Measurements from ENCODE around the gene PHOX2A.

Gene PHOX2A

GRCh38 chr11:72229925-72230763 lies 13.8 kb downstream of the PHOX2A start:
- DNase-seq (ENCODE audit: insufficient read length, low spot score) (no peak), FAIRE-seq (no peak)
- TF ChIP-seq CTCF (IDR thresholded peaks at IDR 0.05; ENCODE audit: insufficient read depth, missing control alignments), result no peak

- DNase-seq (ENCODE audit: insufficient read length, low spot score) (no peak), FAIRE-seq (no peak)
- TF ChIP-seq CTCF (IDR thresholded peaks at IDR 0.05; ENCODE audit: insufficient read depth, missing control alignments), result no peak
Measured at GRCh38 chr11:72229336-72229924, 14.5 kb downstream of the PHOX2A start.

- FAIRE-seq (no peak), DNase-seq (ENCODE audit: insufficient read length, low spot score) (no peak)
- TF ChIP-seq CTCF (IDR thresholded peaks at IDR 0.05; ENCODE audit: insufficient read depth, missing control alignments), result no peak
Measured at GRCh38 chr11:72228844-72229231, 15.1 kb downstream of the PHOX2A start.

- no peak for DNase-seq (ENCODE audit: insufficient read length, low spot score)
- TF ChIP-seq CTCF (IDR thresholded peaks at IDR 0.05; ENCODE audit: insufficient read depth, missing control alignments), result no peak
- FAIRE-seq, result no peak
Measured at GRCh38 chr11:72228229-72228843, 15.6 kb downstream of the PHOX2A start.

- TF ChIP-seq CTCF (IDR thresholded peaks at IDR 0.05; ENCODE audit: insufficient read depth, missing control alignments), result no peak
- FAIRE-seq (no peak), DNase-seq (ENCODE audit: insufficient read length, low spot score) (no peak)
Measured at GRCh38 chr11:72227316-72228228, 16.4 kb downstream of the PHOX2A start.

- FAIRE-seq (no peak), DNase-seq (ENCODE audit: insufficient read length, low spot score) (no peak)
- no peak for TF ChIP-seq CTCF (IDR thresholded peaks at IDR 0.05; ENCODE audit: insufficient read depth, missing control alignments)
Measured at GRCh38 chr11:72226701-72227100, 17.3 kb downstream of the PHOX2A start.

All from D721Med (cell line).